ENCODE measurements around the gene RAD51D.
"Not testable (repeated sequence)": the region's sequence is repeated elsewhere in the genome, so short reads cannot be mapped to it uniquely, and the experiment has no call there.

The RAD51D gene

DNA sequence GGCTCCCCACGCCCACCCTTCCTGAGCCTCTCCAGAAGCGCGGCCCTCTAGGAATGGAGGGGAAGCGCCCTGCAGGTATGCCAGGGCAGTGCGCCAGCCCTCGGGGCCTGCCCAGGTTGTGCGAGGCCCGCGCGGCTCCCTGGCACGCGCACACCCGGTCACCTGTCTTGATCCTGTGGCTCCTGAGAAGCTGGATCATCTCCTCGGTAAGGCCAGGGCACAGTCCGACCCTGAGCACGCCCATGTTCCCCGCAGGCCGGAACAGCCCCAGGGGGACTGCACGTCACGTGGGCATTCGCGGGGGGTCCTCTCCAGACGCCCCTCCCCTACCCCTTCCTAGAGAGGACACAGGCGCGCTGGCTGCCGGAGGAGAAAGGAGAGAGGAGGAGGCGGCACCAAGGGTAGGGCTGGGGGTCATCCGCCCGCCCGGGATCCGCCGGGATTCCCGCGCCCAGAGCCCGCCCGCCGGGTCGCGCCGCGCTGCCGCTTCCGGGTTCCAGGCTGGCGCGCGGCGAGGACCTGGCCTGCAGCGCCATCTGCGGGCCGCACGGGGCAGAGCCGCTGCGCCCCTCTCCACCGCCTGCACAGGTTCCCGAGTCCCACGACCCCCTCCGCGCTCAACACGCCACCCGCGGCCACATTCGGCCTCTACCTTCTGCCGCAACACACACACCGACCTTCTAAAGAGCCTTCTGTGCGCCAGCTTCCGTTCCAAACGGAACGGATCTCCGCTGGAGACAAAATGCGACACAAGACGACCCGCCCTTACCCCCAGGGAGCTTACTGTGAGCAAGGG is at the start of gene RAD51D:
Gene RAD51D, minus strand, starts transcription at position 491 of the 796 bp plus-strand sequence. Its CDS starts 247 bp downstream, at position 244.
- peak; percentile 91 for DNase-seq

DNA sequence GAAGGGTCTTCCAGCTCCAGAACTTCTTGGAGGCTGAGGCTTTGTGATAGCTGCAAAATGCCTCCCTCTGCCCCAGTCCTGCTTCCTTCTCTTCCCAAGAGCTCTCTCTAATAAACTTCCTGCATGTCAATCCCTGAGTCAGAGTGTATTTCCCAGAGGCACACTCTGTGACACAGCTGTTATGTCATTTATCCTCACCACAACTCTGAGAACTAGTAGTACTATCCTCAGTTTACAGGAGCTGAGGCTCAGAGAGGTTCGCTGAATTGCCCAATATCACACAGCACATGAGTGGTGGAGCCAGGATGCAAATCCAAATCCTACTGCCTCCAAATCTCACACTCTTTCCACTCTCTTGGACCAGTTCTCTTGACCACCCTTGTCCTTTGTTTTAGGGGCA is 48.0 kb upstream of the RAD51D start:
- DNase-seq = no peak

DNA sequence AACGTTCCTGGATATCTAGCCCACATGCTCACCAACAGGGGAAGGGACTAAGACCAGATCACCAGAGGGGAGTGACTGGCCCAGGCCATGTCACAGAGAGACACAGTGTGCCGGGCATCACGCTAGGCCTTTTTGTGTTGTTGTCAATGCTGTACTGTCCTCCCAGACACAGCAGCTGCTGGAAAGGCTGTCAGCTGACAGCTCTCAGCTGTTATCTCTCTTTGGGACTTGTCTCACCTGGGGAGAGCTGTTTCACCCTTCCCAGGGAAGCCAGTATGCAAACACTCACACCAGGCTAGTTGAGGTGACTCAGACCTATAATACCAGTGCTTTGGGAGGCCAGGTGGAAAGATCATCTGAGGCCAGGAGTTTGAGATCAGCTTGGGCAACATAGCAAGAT is 47.4 kb upstream of the RAD51D start:
- DNase-seq = no peak

DNA sequence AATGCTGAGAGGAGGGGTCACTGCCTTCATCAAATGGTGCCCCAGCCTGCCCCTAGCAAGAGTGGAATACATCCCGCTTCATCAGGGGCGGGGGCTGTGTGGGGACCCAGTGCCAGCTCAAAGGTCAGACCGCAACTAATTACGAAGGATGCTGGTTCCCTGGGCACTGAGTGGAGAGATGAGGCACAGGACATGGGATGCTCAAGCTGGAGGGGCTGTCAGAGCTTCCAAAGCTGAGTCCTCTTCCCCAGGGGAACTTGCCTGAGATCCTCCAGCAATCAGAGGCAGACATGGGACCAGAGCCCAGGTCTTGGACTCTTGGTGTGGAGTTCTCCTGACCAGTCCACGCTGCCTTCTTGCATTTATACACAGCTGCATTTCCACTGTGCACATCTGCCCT is 46.9 kb upstream of the RAD51D start:
- no peak for DNase-seq

DNA sequence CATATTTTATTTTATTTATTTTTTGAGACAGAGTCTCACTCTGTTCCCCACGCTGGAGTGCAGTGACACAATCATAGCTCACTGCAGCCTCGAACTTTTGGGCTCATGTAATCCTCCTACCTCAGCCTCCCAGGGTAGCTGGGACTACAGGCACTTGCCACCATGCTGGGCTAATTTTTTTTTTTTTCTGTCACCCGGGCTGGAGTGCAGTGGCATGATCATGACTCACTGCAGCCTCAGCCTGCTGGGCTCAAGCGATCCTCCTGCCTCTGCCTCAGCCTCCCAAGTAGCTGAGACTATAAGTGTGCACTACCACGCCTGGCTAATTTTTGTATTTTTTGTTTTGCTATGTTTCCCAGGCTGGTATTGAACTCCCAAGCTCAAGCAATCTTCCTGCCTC is 45.1 kb upstream of the RAD51D start:
- DNase-seq = no peak

DNA sequence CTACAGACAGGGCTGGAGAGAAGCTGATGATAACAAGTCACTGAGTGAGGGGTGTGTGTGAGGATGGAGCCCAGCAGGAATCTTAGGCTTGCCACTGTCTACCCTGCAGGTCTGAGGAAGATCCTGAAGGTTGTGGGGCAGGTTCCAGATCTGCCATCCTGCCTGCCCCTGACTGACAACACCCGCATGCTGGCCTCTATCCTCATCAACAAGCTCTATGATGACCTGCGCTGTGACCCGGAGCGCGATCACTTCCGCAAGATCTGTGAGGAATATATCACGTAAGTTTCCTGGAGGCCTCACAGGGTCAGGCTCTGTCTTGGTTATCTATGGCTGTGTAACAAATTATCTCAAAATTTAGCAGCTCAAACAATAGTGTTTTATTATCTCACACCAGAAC is 44.2 kb upstream of the RAD51D start:
- DNase-seq = no peak

DNA sequence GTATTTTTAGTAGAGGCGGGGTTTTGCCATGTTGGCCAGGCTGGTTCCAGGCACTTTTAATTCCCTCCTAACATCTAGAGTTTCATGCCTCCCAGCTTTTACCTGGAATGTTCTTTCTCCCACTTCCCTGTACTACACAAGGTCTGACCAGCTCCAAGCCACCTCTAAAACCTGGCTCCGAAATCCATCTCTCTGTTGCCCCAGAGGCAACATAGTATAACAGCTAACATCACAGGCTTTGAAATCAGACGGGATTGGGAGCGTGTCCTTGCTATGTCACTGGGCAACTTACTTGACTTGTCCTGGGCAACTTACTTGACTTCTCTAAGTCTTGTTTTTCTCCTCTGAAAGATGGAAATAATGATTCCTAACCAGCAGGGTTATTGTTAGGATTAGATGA is 43.1 kb upstream of the RAD51D start:
- no peak for DNase-seq

DNA sequence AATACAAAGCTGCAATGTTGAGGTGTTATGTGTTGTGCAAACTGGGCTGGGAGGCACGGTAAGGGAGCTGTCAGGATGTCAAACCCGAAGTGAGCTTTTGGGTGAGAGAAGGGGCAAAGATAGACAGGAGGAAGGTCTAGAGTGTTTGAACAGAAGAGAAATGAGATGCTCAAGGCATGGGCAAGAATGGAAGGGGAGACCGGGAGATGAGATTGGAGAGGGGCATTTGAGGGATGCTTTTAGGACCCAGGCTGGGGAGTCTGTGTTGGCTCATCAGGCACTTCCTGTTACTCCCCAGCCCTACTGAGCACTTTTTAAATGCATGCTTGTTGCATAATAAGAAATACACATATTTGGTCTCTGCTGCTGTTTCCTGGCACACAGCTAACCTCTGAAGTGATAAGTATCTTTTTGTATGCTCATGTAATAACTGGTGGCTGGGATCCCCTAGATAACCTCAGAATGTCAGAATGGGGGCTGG is 41.7 kb upstream of the RAD51D start:
- no peak for DNase-seq

DNA sequence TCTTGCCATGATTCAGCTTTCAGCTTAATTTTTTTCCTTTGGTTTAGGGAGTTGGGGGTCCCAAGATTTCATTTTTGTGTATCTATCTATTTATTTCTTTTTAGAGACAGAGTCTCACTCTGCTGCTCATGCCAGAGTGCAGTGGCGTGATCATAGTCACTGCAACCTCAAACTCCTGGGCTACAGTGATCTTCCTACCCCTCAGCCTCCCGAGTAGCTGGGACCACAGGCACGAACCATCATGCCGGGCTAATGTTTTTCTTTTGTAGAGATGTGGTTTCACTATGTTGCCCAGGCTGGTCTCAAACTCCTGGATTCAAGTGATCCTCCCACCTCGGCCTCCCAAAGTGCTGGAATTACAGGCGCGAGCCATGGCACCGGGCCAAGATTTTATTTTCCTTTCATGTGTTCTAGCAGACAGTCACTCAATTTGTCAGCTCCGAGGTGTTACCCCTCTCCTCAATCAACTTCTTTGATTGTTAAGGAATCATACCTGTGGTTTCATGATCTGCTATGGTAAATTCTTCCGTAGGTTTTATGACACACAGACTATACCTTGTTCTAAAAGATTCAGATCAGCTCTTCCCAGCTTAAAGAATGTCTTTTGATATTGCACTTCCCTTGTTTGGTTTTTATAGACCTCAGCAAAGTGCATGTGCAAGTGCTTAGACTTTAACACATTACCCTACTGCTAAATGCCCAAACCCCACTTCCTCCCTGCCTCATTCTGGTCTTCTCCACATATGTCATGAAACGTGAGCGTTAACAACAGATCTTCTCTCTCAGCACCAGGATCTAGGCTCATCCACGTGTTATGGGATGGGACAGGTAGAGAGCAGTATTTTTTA is 40.9 kb upstream of the RAD51D start:
- DNase-seq = no peak

DNA sequence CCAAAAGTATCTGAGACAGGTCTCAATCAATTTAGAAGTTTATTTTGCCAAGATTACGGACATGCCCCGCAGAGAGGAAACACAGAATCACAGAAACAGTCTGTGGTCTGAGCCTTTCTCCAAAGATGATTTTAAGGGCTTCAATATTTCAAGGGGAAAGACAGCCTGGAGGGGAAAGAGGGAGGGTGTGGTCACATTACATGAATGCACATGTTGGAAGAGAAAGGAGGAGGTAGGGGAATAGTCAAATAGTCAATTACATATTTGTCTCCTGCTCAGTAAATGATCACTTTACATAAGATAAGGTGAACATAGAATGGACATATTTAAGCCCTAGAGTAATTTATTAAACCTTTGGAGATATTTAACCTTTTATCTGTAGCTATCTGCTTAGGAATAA is 40.3 kb upstream of the RAD51D start:
- no peak for DNase-seq

DNA sequence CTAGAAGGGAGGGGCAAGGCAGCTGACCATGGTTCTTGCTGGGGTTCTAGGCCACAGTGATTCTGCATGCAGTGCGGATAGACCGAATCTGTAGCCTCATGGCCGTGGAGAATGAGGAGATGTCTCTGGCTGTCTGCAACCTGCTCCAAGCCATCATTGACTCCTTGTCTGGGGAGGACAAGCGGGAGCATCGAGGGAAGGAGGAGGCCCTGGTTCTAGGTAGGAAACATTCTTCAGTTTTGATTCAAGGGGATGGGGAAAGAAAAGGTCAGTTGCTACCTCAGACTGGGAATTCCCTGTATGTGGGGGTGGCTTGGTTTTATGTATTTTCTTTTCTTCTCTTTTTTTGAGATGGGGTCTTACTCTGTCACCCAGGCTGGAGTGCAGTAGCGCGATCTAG is 35.6 kb upstream of the RAD51D start:
- DNase-seq = no peak

DNA sequence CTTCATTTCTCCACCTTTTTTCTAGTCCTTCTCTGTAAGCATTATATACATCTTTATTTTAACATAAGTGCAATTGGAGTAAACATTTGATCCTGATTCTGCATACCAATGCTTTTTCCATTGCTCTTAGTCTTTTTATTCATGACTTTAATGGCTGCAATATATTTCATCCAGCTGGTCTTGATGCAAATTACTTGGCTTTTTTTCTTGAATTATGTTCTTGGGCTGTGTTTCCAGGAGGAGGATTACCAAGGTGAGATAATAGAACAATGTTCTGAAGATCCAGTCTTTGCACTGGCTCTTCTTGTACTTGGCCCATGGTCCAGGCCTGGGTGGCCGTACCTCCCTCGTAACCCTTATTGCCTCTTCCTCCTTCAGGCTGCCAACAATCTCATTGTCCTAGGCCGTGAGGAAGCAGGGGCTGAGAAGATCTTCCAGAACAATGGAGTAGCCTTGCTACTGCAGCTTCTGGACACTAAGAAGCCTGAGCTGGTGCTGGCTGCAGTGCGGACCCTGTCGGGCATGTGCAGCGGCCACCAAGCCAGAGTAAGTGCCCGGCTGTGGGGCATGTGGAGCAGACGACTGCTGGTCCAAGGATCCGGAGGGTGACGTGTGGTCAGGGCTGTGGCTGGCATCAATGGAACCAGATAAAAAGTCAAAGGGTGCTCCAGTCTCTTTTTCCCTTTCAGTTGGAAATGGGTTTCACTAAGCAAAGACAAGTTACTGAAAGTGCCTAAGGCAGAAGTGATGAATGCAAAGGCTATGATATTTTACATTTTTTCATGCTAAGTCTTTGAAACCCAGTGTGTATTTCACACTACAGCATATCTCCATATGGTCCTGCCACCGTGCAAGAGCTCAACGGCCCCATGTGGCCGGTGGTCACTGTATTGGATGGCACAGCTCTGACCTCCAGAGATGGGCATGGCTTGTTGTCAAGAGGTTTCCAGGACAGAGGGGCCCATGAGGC is 34.8 kb upstream of the RAD51D start:
- no peak for DNase-seq

DNA sequence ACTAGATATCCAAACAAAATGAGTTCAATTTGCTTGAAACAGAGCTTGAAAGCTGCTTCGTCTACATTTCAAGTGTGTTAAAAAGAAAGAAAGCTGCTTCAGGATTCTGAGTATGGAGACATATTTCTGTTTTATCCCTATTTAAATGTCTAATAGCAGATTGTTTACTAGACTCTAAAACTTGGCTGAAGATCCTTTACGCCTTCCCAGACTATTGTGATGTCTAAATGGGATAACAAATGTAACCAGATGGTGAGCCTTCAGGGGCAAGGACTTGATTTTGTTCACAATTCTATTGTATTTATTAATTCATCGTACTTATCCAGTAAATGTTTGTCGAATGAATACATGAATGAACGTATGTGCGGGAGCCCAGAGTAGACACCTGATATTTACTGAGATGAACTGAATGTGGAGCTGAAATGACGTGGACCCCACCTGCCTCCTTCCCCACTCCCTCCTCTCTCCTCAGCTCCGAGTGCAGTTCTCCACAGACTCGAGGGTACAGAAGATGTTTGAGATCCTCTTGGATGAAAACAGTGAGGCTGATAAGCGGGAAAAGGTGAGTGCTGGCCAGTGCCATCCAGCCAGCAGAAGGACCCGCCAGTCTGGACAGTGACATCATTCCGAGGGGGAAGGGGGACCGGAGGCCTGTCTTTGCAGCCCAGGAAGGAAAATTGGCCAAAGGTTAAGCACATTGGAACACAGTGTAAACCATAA is 32.9 kb upstream of the RAD51D start:
- DNase-seq = no peak

DNA sequence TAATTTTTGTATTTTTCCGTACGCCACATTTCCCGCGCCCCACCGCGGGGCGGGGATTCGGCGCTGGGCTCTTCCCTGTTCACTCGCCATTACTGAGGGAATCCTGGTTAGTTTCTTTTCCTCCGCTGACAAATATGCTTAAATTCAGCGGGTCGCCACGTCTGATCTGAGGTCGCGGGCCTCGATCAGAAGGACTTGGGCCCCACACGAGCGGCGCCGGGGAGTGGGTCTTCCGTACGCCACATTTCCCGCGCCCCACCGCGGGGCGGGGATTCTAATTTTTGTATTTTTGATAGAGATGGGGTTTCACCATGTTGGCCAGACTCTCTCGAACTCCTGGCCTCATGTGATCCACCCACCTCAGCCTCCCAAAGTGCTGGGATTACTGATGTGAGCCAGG is 31.4 kb upstream of the RAD51D start:
- not testable (repeated sequence) for DNase-seq

DNA sequence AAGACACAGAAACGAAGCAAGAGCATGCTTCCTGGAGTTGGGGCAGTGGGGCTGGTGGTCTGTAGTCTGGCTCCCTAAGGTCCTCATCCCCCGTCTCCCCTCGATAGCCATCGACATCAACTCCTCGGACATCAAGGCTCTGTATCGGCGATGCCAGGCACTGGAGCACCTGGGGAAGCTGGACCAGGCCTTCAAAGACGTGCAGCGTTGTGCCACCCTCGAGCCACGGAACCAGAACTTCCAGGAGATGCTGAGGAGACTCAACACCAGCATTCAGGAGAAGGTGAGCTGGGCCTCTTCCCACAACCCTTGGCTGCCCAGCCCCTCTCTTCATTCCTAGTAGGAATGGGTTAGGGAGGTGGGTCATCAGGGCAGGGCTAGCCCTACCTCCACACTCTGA is 30.3 kb upstream of the RAD51D start:
- no peak for DNase-seq

DNA sequence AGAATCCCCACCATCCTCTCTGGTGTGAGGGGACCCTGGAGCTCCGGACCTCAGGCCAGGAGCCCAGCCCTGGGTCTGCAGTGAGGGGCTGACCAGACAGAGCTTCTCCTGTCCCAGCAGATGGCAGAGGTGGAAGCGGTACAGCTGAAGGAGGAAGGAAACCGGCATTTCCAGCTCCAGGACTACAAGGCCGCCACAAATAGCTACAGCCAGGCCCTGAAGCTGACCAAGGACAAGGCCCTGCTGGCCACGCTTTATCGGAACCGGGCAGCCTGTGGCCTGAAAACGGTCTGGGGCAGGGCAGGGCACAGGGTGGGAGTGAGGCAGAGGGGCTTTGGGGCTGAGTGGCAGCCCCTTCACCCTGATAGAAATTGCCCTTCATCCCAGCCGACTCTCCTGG is 28.5 kb upstream of the RAD51D start:
- DNase-seq = no peak

DNA sequence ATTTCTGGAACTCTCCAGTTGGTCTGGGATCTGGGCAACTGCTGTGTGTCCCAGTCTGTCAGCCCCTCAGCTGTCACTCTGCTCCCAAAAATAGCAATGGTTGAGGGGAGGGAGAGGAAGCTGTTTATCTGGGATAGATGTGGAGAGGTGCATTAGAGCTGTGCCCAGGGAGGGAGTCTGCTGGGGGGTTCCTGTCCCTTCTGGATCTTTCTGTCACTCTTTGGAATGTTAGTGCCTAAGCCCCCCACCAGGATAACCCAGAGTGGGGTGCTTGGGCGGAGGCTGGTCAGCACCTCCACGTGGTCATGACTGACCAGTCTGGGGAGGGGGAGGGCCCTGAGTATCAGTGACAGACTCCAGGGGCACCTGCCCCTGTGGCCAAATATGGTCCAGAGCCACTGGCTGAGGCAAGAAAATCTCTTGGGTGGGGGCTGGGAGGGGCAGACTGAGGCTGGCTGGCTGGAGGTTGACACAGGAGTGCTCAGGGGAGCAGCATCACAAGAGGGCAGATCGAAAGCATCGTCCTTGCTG is 27.8 kb upstream of the RAD51D start, which contains the start of gene UNC45B:
Gene UNC45B, plus strand, starts transcription at position 443 of the 531 bp plus-strand sequence. CDS start 447 bp downstream, outside the sequence.
- DNase-seq = no peak

DNA sequence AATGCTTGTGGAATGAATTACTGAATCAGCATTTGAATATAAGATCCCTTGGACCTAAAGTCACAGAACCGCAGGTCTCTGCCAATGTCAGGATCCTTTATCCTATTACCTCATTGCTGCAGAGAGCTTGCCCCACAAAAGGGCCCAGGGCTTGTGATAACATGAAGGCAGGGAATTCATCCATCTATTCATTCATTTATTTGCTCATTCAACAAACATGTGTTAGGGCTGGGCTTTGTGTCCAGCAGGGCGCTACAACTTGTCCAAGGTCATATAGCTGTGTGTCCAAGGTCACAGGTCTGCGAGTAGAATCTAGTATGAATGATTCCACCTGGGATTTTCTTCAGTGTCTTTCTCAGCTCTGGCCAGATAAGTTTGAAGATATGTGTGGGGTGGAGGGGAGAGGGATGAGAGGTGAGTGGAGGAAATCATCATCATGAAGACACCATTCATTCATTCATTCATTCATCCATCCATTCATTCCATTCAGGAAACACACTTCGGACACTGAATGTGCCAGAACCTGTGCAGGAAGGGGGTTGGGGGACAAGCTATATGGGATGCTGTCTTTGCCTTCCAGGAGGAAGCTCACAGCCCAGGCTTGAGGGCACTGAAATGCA is 26.7 kb upstream of the RAD51D start:
- DNase-seq = no peak

DNA sequence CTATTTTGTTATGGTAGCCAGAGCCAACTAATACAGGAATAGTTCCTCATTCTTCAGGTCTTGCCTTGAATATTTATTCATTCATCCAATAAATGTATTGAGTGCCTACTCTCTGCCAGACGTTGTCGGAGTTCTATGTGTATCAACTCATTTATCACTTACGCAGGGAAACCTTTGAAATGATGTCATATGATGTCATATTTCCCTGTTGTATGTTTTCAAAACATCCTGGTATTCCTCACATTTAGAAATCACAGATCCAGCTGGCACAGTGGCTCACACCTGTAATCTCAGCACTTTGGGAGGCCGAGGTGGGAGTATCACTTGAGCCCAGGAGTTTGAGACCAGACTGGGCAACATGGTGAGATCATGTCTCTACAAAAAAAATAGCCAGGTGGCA is 25.2 kb upstream of the RAD51D start:
- no peak for DNase-seq

DNA sequence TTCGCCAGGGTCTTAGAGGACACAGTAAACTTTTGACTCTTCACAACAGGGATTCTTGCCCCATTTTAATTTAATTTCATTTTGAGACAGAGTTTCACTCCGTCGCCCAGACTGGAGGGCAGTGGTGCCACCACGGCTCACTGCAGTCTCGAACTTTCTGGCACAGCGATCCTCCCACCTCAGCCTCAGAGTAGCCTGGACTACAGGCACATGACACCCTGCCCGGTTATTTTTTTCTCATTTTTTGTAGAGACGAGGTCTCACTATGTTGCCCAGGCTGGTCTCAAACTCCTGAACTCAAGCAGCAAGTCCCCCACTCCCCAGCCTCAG is 22.8 kb upstream of the RAD51D start:
- no peak for DNase-seq

DNA sequence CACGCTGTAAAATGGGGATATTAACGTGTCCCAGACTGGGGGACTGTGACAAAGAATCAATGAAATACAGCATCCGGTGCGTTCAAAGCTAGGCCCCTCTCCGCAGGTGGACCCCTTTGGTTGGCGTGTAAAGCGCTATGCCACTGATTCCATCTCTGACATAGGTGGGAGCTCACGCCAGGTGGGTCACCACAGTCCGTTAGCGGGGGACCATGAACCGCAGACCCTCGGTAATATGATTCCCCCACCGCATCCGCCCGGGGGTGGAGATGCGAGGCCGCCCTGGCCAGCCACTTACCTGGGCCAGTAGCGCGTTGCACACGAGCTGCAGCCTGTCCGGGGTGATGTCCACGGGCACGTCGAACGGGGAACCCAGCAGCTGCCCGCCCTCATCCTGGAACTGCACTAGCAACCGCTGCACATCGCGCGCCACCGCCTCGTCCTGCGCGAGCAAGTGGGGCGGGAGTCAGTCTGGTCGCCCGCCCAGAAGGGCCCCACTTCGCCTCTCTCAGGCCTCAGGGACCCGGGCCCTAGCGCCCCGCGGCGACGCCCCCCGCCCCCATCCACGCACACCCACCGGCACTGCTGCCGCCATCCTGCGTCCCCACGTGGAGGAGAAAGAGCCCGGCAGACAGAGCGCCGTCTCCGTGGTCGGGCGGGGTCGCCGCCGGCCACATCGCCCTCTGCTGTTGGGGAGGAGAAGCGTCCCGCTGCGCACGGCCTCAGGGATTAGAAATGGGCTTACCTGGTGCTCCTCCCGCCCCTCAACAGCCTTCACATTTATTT is 22.2 kb upstream of the RAD51D start, which contains the start of gene NLE1:
Gene NLE1, minus strand, starts transcription at position 623 of the 786 bp plus-strand sequence. Its CDS starts 28 bp downstream, at position 595.
- peak; percentile 97 for DNase-seq
